ENCODE data around the gene KDF1. TPM values are rescaled to one million over a fixed set of nuclear protein-coding genes. Genes with fewer than 3 reads are reported as not detected.

The KDF1 gene
- total and polyA plus RNA-seq, 2 of the 13 experiments (the other 11 are each of a cell fraction or from before 2014, with no cell fraction given): 1.9 to 4.9 TPM

GRCh38 chr1:26910343-26911160 lies 49.7 kb downstream of the KDF1 start (continued):
- TF ChIP-seq TIGD3 (CRISPR knock-in tag; IDR thresholded peaks at IDR 0.05; ENCODE audit: borderline replicate concordance): no peak
- TF ChIP-seq DZIP1 (CRISPR knock-in tag; IDR thresholded peaks at IDR 0.05): no peak
- peak; percentile 36; the same call in 1 of the 2 replicates for TF ChIP-seq HOMEZ (CRISPR knock-in tag; IDR thresholded peaks at IDR 0.05; ENCODE audit: low read depth)
- peak; percentile 98 for TF ChIP-seq ZNF746 (CRISPR knock-in tag; IDR thresholded peaks at IDR 0.05)
- peak; percentile 31; the same call in 1 of the 2 replicates for TF ChIP-seq ZNF75D (CRISPR knock-in tag; IDR thresholded peaks at IDR 0.05; ENCODE audit: borderline replicate concordance)
- no peak for TF ChIP-seq CHD2 (IDR thresholded peaks at IDR 0.05; ENCODE audit: low read depth, low read length)
- no peak for TF ChIP-seq ZNF773 (CRISPR knock-in tag; IDR thresholded peaks at IDR 0.05; ENCODE audit: borderline replicate concordance)
- TF ChIP-seq ZNF616 (CRISPR knock-in tag; IDR thresholded peaks at IDR 0.05; ENCODE audit: low read depth): no peak
- no peak for TF ChIP-seq ZBTB4 (CRISPR knock-in tag; IDR thresholded peaks at IDR 0.05; ENCODE audit: borderline replicate concordance)
- TF ChIP-seq FOSL2 (CRISPR knock-in tag; IDR thresholded peaks at IDR 0.05): peak; percentile 80
- no peak for TF ChIP-seq NFAT5 (CRISPR knock-in tag; IDR thresholded peaks at IDR 0.05)
- no peak for TF ChIP-seq HOXA7 (CRISPR knock-in tag; IDR thresholded peaks at IDR 0.05)
- no peak for TF ChIP-seq XRCC5 (optimal IDR thresholded peaks at IDR 0.05; ENCODE audit: low read length)
